SU-DHL-6 (cell line): Measurements from ENCODE around the gene CST11.

Experiments used
- CTCF ChIP-seq: fragments of 200-600 bp; sonication (generic); IDR thresholded peaks from one replicate; pipeline ENCODE4 v1.5.1; 2017; ENCODE audit warnings: antibody characterized with exemption, mild to moderate bottlenecking, low read length, moderate library complexity; ENCODE audit not compliant: insufficient read depth, poor library complexity, severe bottlenecking
- EZH2phosphoT487 ChIP-seq: fragments of 200-600 bp; sonication (generic), shearing (Covaris generic); conservative IDR thresholded peaks from 2 replicates; pipeline ENCODE4 v1.6.1; 2018; ENCODE audit warnings: mild to moderate bottlenecking, antibody characterized with exemption, low read length, moderate library complexity, mixed read lengths

GRCh38 chr20:23493172-23493772 is 40.6 kb upstream of the CST11 start:
- TF ChIP-seq CTCF (no peak), EZH2phosphoT487 (no peak)
